ENCODE measurements around the gene ASIC4. TPM values are rescaled to one million over a fixed set of nuclear protein-coding genes. Genes with fewer than 3 reads are reported as not detected.

Gene ASIC4
- total and polyA plus RNA-seq, 2 of the 4 experiments (the other 2 are of a cell fraction), result 0.10 TPM; not detected in 1

DNA sequence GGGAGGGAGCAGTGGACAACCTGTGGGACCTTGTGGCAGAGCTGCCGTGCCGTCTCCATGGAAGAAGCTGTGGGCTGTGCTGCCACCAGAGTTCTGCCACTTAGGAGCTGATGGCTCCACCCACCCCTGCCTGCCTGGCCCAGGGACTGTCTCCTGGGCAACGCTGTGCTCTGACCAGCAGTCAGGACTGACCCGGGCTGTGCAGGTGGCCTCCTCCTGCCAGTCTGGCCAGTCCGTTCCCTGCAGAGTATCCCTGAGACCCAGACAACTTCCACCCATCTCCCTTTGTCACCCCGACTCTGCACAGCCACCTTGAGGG lies 12.8 kb downstream of the ASIC4 start:
- TF ChIP-seq MAFK (IDR thresholded peaks at IDR 0.05; ENCODE audit: low read depth, low read length), result no peak
- no peak for TF ChIP-seq RAD21 (IDR thresholded peaks at IDR 0.05; ENCODE audit: low read length)
- TF ChIP-seq, protein P1, sequence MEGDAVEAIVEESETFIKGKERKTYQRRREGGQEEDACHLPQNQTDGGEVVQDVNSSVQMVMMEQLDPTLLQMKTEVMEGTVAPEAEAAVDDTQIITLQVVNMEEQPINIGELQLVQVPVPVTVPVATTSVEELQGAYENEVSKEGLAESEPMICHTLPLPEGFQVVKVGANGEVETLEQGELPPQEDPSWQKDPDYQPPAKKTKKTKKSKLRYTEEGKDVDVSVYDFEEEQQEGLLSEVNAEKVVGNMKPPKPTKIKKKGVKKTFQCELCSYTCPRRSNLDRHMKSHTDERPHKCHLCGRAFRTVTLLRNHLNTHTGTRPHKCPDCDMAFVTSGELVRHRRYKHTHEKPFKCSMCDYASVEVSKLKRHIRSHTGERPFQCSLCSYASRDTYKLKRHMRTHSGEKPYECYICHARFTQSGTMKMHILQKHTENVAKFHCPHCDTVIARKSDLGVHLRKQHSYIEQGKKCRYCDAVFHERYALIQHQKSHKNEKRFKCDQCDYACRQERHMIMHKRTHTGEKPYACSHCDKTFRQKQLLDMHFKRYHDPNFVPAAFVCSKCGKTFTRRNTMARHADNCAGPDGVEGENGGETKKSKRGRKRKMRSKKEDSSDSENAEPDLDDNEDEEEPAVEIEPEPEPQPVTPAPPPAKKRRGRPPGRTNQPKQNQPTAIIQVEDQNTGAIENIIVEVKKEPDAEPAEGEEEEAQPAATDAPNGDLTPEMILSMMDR (conservative IDR thresholded peaks at IDR 0.05; ENCODE audit: low read depth, low read length), result no peak
- TF ChIP-seq CHD1 (IDR thresholded peaks at IDR 0.05; ENCODE audit: low read depth, low read length), result no peak
- no peaks in the 10 kb centered on the region for H3K9me1 ChIP-seq (ENCODE audit: insufficient read depth, low read length)
- BruUV-seq (replicated peaks), result no TSS peak
- H3K4ac ChIP-seq (ENCODE audit: low read depth, low read length), result no peak overlapping the region
- no peak overlapping the region for H3K56ac ChIP-seq (ENCODE audit: extremely low read depth, insufficient read depth, low read length)
- no peak overlapping the region for H2BK120ac ChIP-seq (ENCODE audit: low read depth, low read length)
- H3K79me1 ChIP-seq (ENCODE audit: low read depth in 1 of 2, low read length in 2 of 2), result no peaks in the 10 kb centered on the region
- H3K23ac ChIP-seq (ENCODE audit: low read depth, low read length), result no peak overlapping the region
- H3K4me3 ChIP-seq (ENCODE audit: insufficient read depth, low read depth, low read length), result no peak overlapping the region
- intact Hi-C loops (cut with micrococcal nuclease) (no loop called here), in situ Hi-C loops (cut with MboI; ENCODE audit: low sequenced_read_pairs) (no loop called here), dilution Hi-C loops (cut with HindIII; ENCODE audit: low sequenced_read_pairs, unreplicated experiment) (no loop called here)
- peaks cover 56% of the 10 kb centered on the region for H3K27me3 ChIP-seq (ENCODE audit: control insufficient read depth, insufficient read depth, low read length)
- H2AK5ac ChIP-seq (ENCODE audit: low read depth, low read length), result no peak overlapping the region
- H2BK15ac ChIP-seq (ENCODE audit: low read depth, low read length), result no peak overlapping the region
- H3K9ac ChIP-seq (ENCODE audit: low read depth, low read length), result no peak overlapping the region
- no peak overlapping the region for H2AK9ac ChIP-seq (replicated peaks; ENCODE audit: low read depth, low read length, poor library complexity)
- 20% methylated on average over 1 of the region's 6 CpGs; no CpG with 5 or more reads in 1 of the 2 experiments for WGBS, 2 experiments (ENCODE audit: extremely low coverage in 2 of 2, insufficient read length in 1 of 2)
- H3K4me1 ChIP-seq (ENCODE audit: control insufficient read depth, insufficient read depth, low read length), result peaks cover 5% of the 10 kb centered on the region
- no peak overlapping the region for H3K14ac ChIP-seq (replicated peaks; ENCODE audit: low read depth, low read length)
- no peak for DNase-seq
- POLR2A ChIA-PET (ENCODE audit: unreplicated experiment), result no interaction called here
- no peaks in the 10 kb centered on the region for H3K9me3 ChIP-seq (ENCODE audit: control insufficient read depth, insufficient read depth, low read length)
- no peaks in the 10 kb centered on the region for H4K20me1 ChIP-seq (ENCODE audit: insufficient read depth, low read length)
- H2BK20ac ChIP-seq (ENCODE audit: low read depth, low read length), result no peak overlapping the region
- no peak overlapping the region for H3K4me2 ChIP-seq (ENCODE audit: low read depth, low read length)
- H4K91ac ChIP-seq (ENCODE audit: insufficient read depth, low read depth, low read length), result no peak overlapping the region
- no peak overlapping the region for H3K18ac ChIP-seq (ENCODE audit: low read depth, low read length)
- no peak overlapping the region for H3K27ac ChIP-seq (ENCODE audit: insufficient read depth, low read length)
- no peak overlapping the region for H4K8ac ChIP-seq (ENCODE audit: low read depth in 2 of 2, low read length in 2 of 2)
- CTCF ChIA-PET, result interaction anchor here (0.6 to 1.9 kb wide), 2 partner anchors 32 to 182 kb away, joined by 3 to 6 read pairs; a partner anchor contains a TSS
- H2AFZ ChIP-seq (replicated peaks; ENCODE audit: low read length, poor library complexity), result no peak overlapping the region
- no peak overlapping the region for H4K5ac ChIP-seq (ENCODE audit: low read depth, low read length)
- no peak for ATAC-seq (ENCODE audit: low read depth)
- H3K36me3 ChIP-seq (ENCODE audit: control insufficient read depth, insufficient read depth, low read length), result no peaks in the 10 kb centered on the region
- no peak overlapping the region for H2BK5ac ChIP-seq (ENCODE audit: low read depth, low read length, poor library complexity, severe bottlenecking)
